ENCODE measurements around the gene TBC1D22A.

DNA sequence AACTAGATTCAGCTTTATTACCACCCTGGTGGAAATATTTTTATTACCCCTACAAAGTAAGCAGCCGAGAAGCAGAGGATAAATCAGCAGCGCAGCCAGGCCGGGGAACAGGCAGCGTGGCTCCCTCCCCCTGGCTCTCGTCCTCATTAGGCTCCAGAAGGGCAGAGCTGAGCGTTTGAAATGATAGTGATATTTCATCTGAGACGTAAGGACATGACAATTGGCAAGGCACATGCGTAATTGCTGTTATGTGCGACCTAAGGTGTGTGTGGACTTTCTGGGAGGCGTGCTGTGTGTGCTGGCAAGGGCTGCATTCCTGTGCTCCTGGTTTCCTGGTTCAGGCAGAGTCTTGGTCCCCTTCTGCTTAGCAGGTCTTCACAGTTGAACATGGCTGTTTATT, 247.8 kb downstream of the TBC1D22A start:
- TF ChIP-seq, protein P1, sequence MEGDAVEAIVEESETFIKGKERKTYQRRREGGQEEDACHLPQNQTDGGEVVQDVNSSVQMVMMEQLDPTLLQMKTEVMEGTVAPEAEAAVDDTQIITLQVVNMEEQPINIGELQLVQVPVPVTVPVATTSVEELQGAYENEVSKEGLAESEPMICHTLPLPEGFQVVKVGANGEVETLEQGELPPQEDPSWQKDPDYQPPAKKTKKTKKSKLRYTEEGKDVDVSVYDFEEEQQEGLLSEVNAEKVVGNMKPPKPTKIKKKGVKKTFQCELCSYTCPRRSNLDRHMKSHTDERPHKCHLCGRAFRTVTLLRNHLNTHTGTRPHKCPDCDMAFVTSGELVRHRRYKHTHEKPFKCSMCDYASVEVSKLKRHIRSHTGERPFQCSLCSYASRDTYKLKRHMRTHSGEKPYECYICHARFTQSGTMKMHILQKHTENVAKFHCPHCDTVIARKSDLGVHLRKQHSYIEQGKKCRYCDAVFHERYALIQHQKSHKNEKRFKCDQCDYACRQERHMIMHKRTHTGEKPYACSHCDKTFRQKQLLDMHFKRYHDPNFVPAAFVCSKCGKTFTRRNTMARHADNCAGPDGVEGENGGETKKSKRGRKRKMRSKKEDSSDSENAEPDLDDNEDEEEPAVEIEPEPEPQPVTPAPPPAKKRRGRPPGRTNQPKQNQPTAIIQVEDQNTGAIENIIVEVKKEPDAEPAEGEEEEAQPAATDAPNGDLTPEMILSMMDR (optimal IDR thresholded peaks at IDR 0.05 in 1 of 3, IDR thresholded peaks at IDR 0.05 in 1 of 3, conservative IDR thresholded peaks at IDR 0.05 in 1 of 3; ENCODE audit: extremely low read depth in 1 of 3, insufficient read depth in 2 of 3, low read length in 3 of 3) = no peak
- no peak for TF ChIP-seq EZH2 (IDR thresholded peaks at IDR 0.05; ENCODE audit: low read length)

Measured in keratinocyte (primary cell).